ENCODE data around the gene MIDN. TPM values are rescaled to one million over a fixed set of nuclear protein-coding genes. Genes with fewer than 3 reads are reported as not detected.
A peak's percentile ranks its signal among the peaks of the same experiment; 100 is the strongest.

The MIDN gene
- 69.3 and 73.1 TPM in 2 replicates for total RNA-seq (2013; cell fraction: nucleolus; rRNA removed)
- total RNA-seq (2014; rRNA removed) (6.1 and 8.4 TPM in 2 replicates), total RNA-seq (2014; rRNA removed; fragmentation: Illumina TruSeq; extraction: Trizol) (6.5 and 7.0 TPM in 2 replicates), total RNA-seq (2021) (51.5 and 52.3 TPM in 2 replicates), polyA plus RNA-seq (2011; rRNA removed) (7.6 and 12.2 TPM in 2 replicates), polyA plus RNA-seq (2014; fragmentation: Illumina TruSeq; extraction: Trizol) (4.2 and 7.9 TPM in 2 replicates), polyA plus RNA-seq (2014; fragmentation: Nextera tagmentation; extraction: Ambion mirVana) (under 1 TPM; 0.38 to 0.63 TPM), polyA plus RNA-seq (2014; rRNA removed) (30.9 and 33.7 TPM in 2 replicates), polyA plus RNA-seq (2016; fragmentation: Nextera tagmentation; extraction: Ambion mirVana) (1 to 10 TPM; 2.3 TPM), polyA minus RNA-seq (2011; rRNA and poly(A)+ RNA removed) (2.3 and 11.8 TPM in 2 replicates), Bru-seq, nascent RNA (percentile 86 among the genes with signal in this experiment), BruChase-seq, experiment 1, labeled RNA remaining after a 6-hour chase (percentile 85 among the genes with signal in this experiment), BruChase-seq, experiment 2, labeled RNA remaining after a 2-hour chase (percentile 90 among the genes with signal in this experiment)
- polyA plus RNA-seq (2011; ENCODE audit: low read depth): 6.0 TPM
- polyA plus RNA-seq (2011; cell fraction: cytosol; rRNA removed): 24.2 and 29.5 TPM in 2 replicates
- polyA plus RNA-seq (2011; cell fraction: nucleus; rRNA removed): 102 and 129 TPM in 2 replicates
- 26.6 and 35.6 TPM in 2 replicates for polyA plus RNA-seq (2012)
- polyA minus RNA-seq (2011; cell fraction: cytosol; rRNA and poly(A)+ RNA removed): 21.7 and 23.8 TPM in 2 replicates
- polyA minus RNA-seq (2011; cell fraction: nucleus; rRNA and poly(A)+ RNA removed): 29.9 and 46.6 TPM in 2 replicates
- long read RNA-seq, experiment 1, partial matches to known transcripts: 0 of 1 reads
- long read RNA-seq, experiment 1, other reads (novel, unspliced or antisense): 1 of 1 reads
- long read RNA-seq, experiment 2: 0 reads

DNA sequence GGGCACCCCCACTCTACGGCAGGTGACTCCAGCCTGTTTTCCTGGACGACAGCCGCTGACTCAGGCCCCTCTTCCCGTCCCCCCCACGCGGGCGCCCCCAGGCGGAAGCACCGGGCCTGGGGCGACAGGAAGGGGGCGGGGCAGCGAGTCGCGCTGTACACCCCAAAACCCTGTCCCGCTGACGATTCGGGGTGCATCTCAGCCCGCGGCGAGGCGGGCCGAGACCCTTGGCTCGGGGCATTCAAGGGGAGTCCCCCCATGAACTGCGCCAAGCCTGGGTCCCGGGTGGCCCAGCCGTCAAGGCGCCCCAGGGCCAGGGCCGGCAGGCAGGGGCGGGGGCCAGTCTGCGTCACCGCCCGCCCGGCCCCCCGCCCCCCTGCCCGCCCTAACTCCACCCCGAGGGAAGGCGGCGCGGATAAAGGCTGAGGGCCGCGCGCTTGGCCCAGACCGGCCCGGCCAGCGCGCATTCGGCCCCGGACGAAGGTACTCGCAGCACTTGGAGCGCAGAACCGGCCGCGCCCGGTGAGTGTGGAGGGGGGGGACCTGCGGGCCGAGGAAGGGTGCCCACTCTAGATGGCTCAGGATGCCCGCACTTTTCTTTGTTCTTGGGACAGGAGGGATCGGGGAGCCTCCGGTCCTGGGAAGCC, at the start of gene MIDN:
Gene MIDN (plus strand): TSS at position 445 of the 647 bp plus-strand sequence. CDS start 1,714 bp downstream, outside the sequence.
- H3K27me3 ChIP-seq (replicated peaks in 1 of 2; ENCODE audit: control insufficient read depth in 2 of 2, insufficient read depth in 2 of 2, low read length in 1 of 2): no peaks in the 10 kb centered on the region
- ChIA-PET SMC1A (ENCODE audit: uncharacterized antibody, unreplicated experiment) (no interaction called here), RAD21 (ENCODE audit: unreplicated experiment) (interaction anchor here (1.0 kb wide), 1 partner anchor 18 kb away, joined by 3 read pairs; no protein-coding TSS in a partner anchor), CTCF (interaction anchor here (1.0 kb wide), 1 partner anchor 18 kb away, joined by 12 read pairs; no protein-coding TSS in a partner anchor), POLR2A (interaction anchor here (2.2 kb wide), 1 partner anchor 14 kb away, joined by 8 read pairs; no protein-coding TSS in a partner anchor)
- peak; percentile 45 for ATAC-seq
- in situ Hi-C loops (cut with MboI): no loop called here
- WGBS (ENCODE audit: insufficient coverage, insufficient replicate concordance, low lambda C conversion rate, missing lambda C conversion rate): under 1% methylated on average over 32 of the region's 60 CpGs
- no peaks in the 10 kb centered on the region for H4K20me1 ChIP-seq (ENCODE audit: control insufficient read depth, insufficient read depth)
- no peak for FAIRE-seq
- no TSS peak for BruUV-seq (replicated peaks)
- no peak for DNase-seq (ENCODE audit: low read depth, low spot score)
- no peaks in the 10 kb centered on the region; a peak in 2 of 4 replicates for H3K36me3 ChIP-seq (ENCODE audit: control insufficient read depth in 2 of 2, insufficient read depth in 2 of 2, low read length in 1 of 2)
- H3K4me3 ChIP-seq: peak within 1 kb of the TSS; percentile 88
- no peaks in the 10 kb centered on the region for H3K9me3 ChIP-seq (replicated peaks; ENCODE audit: control insufficient read depth, insufficient read depth, low read length)
- H3K9ac ChIP-seq (ENCODE audit: control insufficient read depth, insufficient read depth, low read length): peak within 1 kb of the TSS; percentile 70; the same call in 1 of the 2 replicates
- peak within 1 kb of the TSS; percentile 80 for H2AFZ ChIP-seq (ENCODE audit: control insufficient read depth, low read depth, low read length)
- peaks cover 18% of the 10 kb centered on the region for H3K4me1 ChIP-seq (ENCODE audit: control insufficient read depth, insufficient read depth, low read length)
- intact Hi-C loops (cut with micrococcal nuclease; ENCODE audit: unreplicated experiment): loop anchor here (10.0 kb wide), 1 partner anchor 323 kb away; the partner anchor contains the start of gene ARID3A
- H3K4me2 ChIP-seq (ENCODE audit: control insufficient read depth, insufficient read depth): peak within 1 kb of the TSS; percentile 86
- peak within 1 kb of the TSS; percentile 82 for H3K27ac ChIP-seq (ENCODE audit: control insufficient read depth, insufficient read depth)
- peaks cover 45% of the 10 kb centered on the region for H3K79me2 ChIP-seq (ENCODE audit: control insufficient read depth, insufficient read depth, low read length)
- TF ChIP-seq TBL1XR1 (IDR thresholded peaks at IDR 0.05; ENCODE audit: low read depth, low read length) (no peak), IKZF1 (conservative IDR thresholded peaks at IDR 0.05) (peak; percentile 58; the same call in 1 of the 2 replicates), BACH1 (IDR thresholded peaks at IDR 0.05; ENCODE audit: borderline replicate concordance) (peak; percentile 17; the same call in 1 of the 2 replicates), SMAD5 (IDR thresholded peaks at IDR 0.05; ENCODE audit: low read depth) (peak; percentile 83), SMAD1 (IDR thresholded peaks at IDR 0.05; ENCODE audit: low read depth, partially characterized antibody) (no peak), CREM (IDR thresholded peaks at IDR 0.05; ENCODE audit: low read depth) (0 out of 2 replicates have a peak, but pooled peaks have one; percentile 7), POLR2AphosphoS5 (IDR thresholded peaks at IDR 0.05; ENCODE audit: low read length) (peak; percentile 91), GATAD2B (conservative IDR thresholded peaks at IDR 0.05; ENCODE audit: low read depth) (peak; percentile 82; the same call in 1 of the 2 replicates), DPF2 (IDR thresholded peaks at IDR 0.05) (peak; percentile 72), POLR2A (IDR thresholded peaks at IDR 0.05; ENCODE audit: low read depth, low read length) (peak; percentile 91), POLR2AphosphoS2 (IDR thresholded peaks at IDR 0.05; ENCODE audit: low read depth, low read length) (peak; percentile 87; the same call in 1 of the 2 replicates), NR2F1 (conservative IDR thresholded peaks at IDR 0.05) (peak; percentile 38; the same call in 1 of the 2 replicates), NFXL1 (IDR thresholded peaks at IDR 0.05; ENCODE audit: borderline replicate concordance) (no peak), BRCA1 (IDR thresholded peaks at IDR 0.05; ENCODE audit: low read depth, low read length) (no peak), PML (IDR thresholded peaks at IDR 0.05; ENCODE audit: low read length) (0 out of 2 replicates have a peak, but pooled peaks have one; percentile 56)
- TF ChIP-seq, protein P1, sequence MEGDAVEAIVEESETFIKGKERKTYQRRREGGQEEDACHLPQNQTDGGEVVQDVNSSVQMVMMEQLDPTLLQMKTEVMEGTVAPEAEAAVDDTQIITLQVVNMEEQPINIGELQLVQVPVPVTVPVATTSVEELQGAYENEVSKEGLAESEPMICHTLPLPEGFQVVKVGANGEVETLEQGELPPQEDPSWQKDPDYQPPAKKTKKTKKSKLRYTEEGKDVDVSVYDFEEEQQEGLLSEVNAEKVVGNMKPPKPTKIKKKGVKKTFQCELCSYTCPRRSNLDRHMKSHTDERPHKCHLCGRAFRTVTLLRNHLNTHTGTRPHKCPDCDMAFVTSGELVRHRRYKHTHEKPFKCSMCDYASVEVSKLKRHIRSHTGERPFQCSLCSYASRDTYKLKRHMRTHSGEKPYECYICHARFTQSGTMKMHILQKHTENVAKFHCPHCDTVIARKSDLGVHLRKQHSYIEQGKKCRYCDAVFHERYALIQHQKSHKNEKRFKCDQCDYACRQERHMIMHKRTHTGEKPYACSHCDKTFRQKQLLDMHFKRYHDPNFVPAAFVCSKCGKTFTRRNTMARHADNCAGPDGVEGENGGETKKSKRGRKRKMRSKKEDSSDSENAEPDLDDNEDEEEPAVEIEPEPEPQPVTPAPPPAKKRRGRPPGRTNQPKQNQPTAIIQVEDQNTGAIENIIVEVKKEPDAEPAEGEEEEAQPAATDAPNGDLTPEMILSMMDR (IDR thresholded peaks at IDR 0.05 in 2 of 3, conservative IDR thresholded peaks at IDR 0.05 in 1 of 3; ENCODE audit: control insufficient read depth in 2 of 3, extremely low read depth in 1 of 3, insufficient read depth in 1 of 3, low read depth in 3 of 3, low read length in 3 of 3): peak; percentile 40 to 56 (median 46); a peak in 5 of 6 replicates
- TF ChIP-seq, protein P2, sequence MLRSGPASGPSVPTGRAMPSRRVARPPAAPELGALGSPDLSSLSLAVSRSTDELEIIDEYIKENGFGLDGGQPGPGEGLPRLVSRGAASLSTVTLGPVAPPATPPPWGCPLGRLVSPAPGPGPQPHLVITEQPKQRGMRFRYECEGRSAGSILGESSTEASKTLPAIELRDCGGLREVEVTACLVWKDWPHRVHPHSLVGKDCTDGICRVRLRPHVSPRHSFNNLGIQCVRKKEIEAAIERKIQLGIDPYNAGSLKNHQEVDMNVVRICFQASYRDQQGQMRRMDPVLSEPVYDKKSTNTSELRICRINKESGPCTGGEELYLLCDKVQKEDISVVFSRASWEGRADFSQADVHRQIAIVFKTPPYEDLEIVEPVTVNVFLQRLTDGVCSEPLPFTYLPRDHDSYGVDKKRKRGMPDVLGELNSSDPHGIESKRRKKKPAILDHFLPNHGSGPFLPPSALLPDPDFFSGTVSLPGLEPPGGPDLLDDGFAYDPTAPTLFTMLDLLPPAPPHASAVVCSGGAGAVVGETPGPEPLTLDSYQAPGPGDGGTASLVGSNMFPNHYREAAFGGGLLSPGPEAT (IDR thresholded peaks at IDR 0.05; ENCODE audit: low read depth): 0 out of 2 replicates have a peak, but pooled peaks have one; percentile 31

All from GM12878 (cell line).